Daoy (cell line): ENCODE measurements around the gene CSF2. TPM values are rescaled to one million over a fixed set of nuclear protein-coding genes. Genes with fewer than 3 reads are reported as not detected.
"Not testable (repeated sequence)": the region's sequence is repeated elsewhere in the genome, so short reads cannot be mapped to it uniquely, and the experiment has no call there.

Experiments used
- DNase-seq: peaks from one replicate; pipeline ENCODE4 v3.0.0-alpha.2; 2015; ENCODE audit warnings: low read depth
- total RNA-seq: library from RNA; depleted of rRNA; stranded (reverse); fragments of >200 nt; shearing (Covaris generic); gene quantifications from 2 replicates; pipeline ENCODE4 v1.2.3, GENCODE V29; 2014; rRNA removed

CSF2 gene
- total RNA-seq, 1 experiment from 2014 or later, result 25.3 TPM

GRCh38 chr5:132108957-132109356, 35.4 kb downstream of the CSF2 start:
- DNase-seq, result not testable (repeated sequence)

- DNase-seq, result no peak
Measured at GRCh38 chr5:132109494-132110053, 36.0 kb downstream of the CSF2 start.

GRCh38 chr5:132110195-132110594, 36.6 kb downstream of the CSF2 start:
- no peak for DNase-seq

GRCh38 chr5:132110930-132111329, 37.3 kb downstream of the CSF2 start:
- DNase-seq, result no peak

GRCh38 chr5:132112111-132112510, 38.5 kb downstream of the CSF2 start:
- DNase-seq, result no peak

- peak; percentile 27 for DNase-seq
Measured at GRCh38 chr5:132114150-132115121, 40.8 kb downstream of the CSF2 start.

- DNase-seq, result no peak
Measured at GRCh38 chr5:132115375-132115774, 41.8 kb downstream of the CSF2 start.

GRCh38 chr5:132116072-132116471, 42.5 kb downstream of the CSF2 start:
- no peak for DNase-seq

- not testable (repeated sequence) for DNase-seq
Measured at GRCh38 chr5:132116909-132117489, 43.4 kb downstream of the CSF2 start.

GRCh38 chr5:132120717-132121116, 47.1 kb downstream of the CSF2 start:
- not testable (repeated sequence) for DNase-seq

- not testable (repeated sequence) for DNase-seq
Measured at GRCh38 chr5:132122971-132123370, 49.4 kb downstream of the CSF2 start.

GRCh38 chr5:132123578-132123977, 50.0 kb downstream of the CSF2 start:
- not testable (repeated sequence) for DNase-seq

Other genes starting within 250 kb of the CSF2 start
- gene MEIKIN, start 128.1 kb upstream of the CSF2 start, total RNA-seq, result not detected in 2 replicates
- 0.06 and 0.46 TPM in 2 replicates for gene ACSL6, start 62.1 kb upstream of the CSF2 start, total RNA-seq
- not detected in 2 replicates for gene IL3, start 13.1 kb upstream of the CSF2 start, total RNA-seq
- 118 and 119 TPM in 2 replicates for gene P4HA2, start 154.1 kb downstream of the CSF2 start, total RNA-seq
- gene PDLIM4, start 183.9 kb downstream of the CSF2 start, total RNA-seq, result 94.7 and 103 TPM in 2 replicates
- gene SLC22A4, start 220.6 kb downstream of the CSF2 start, total RNA-seq, result 3.0 and 3.5 TPM in 2 replicates